Astrocyte (in vitro differentiated cells and primary cell): ENCODE measurements around the gene SLC25A29. TPM values are rescaled to one million over a fixed set of nuclear protein-coding genes. Genes with fewer than 3 reads are reported as not detected.

Source experiments
- DNase-seq: peaks from one replicate; pipeline ENCODE4 v3.0.0-alpha.2; 2010; ENCODE audit warnings: low read depth
- FAIRE-seq: peaks from 2 replicates; lab custom pipeline; 2011; peaks lifted over from hg19 to GRCh38; lab: Jason Lieb, UNC
- H2AFZ ChIP-seq: 2 replicates; pipeline ENCODE4 v1.6.0; 2012; ENCODE audit warnings: low read depth, low read length, inconsistent platforms
- H3K27ac ChIP-seq: 2 replicates; pipeline ENCODE4 v1.5.1; 2011; ENCODE audit warnings: low read depth, low read length, inconsistent platforms
- H3K27me3 ChIP-seq: 2 replicates; pipeline ENCODE4 v1.6.0; 2011; ENCODE audit warnings: low read length, inconsistent platforms; ENCODE audit not compliant: insufficient read depth
- H3K36me3 ChIP-seq: 2 replicates; pipeline ENCODE4 v1.5.1; 2011; ENCODE audit warnings: low read length, inconsistent platforms; ENCODE audit not compliant: insufficient read depth
- H3K4me1 ChIP-seq: 2 replicates; pipeline ENCODE4 v1.5.1; 2011; ENCODE audit warnings: low read length, inconsistent platforms; ENCODE audit not compliant: insufficient read depth
- H3K4me2 ChIP-seq: 2 replicates; pipeline ENCODE4 v1.6.0; 2012; ENCODE audit warnings: low read length, inconsistent platforms
- H3K4me3 ChIP-seq: 2 replicates; pipeline ENCODE4 v1.5.1; 2011; ENCODE audit warnings: low read depth, mild to moderate bottlenecking, low read length, inconsistent platforms; ENCODE audit not compliant: insufficient read depth
- H3K79me2 ChIP-seq: 2 replicates; pipeline ENCODE4 v1.6.0; 2012; ENCODE audit warnings: mild to moderate bottlenecking, low read length, inconsistent platforms; ENCODE audit not compliant: insufficient read depth
- H3K9ac ChIP-seq: 2 replicates; pipeline ENCODE4 v1.6.0; 2012; ENCODE audit warnings: mild to moderate bottlenecking, low read length, inconsistent platforms
- H3K9me3 ChIP-seq: 2 replicates; pipeline ENCODE4 v1.5.1; 2012; ENCODE audit warnings: low read depth, mild to moderate bottlenecking, low read length, inconsistent platforms; ENCODE audit not compliant: insufficient read depth
- H4K20me1 ChIP-seq: 2 replicates; pipeline ENCODE4 v1.6.0; 2012; ENCODE audit warnings: low read length, inconsistent platforms; ENCODE audit not compliant: insufficient read depth
- H3K27ac Mint-ChIP-seq: one replicate; pipeline ENCODE4 v1.8.0; 2021; ENCODE audit warnings: mild to moderate bottlenecking, mixed read lengths; ENCODE audit not compliant: unreplicated experiment
- H3K27me3 Mint-ChIP-seq: one replicate; pipeline ENCODE4 v1.8.0; 2021; ENCODE audit warnings: low read depth, mixed read lengths; ENCODE audit not compliant: unreplicated experiment
- H3K36me3 Mint-ChIP-seq: one replicate; pipeline ENCODE4 v1.8.0; 2021; ENCODE audit warnings: low read depth, mixed read lengths; ENCODE audit not compliant: unreplicated experiment
- H3K4me1 Mint-ChIP-seq: one replicate; pipeline ENCODE4 v1.8.0; 2021; ENCODE audit warnings: low read depth, mixed read lengths; ENCODE audit not compliant: unreplicated experiment
- H3K4me3 Mint-ChIP-seq: one replicate; pipeline ENCODE4 v1.8.0; 2021; ENCODE audit warnings: mild to moderate bottlenecking, moderate library complexity, mixed read lengths; ENCODE audit not compliant: unreplicated experiment
- H3K9me3 Mint-ChIP-seq: one replicate; pipeline ENCODE4 v1.8.0; 2021; ENCODE audit warnings: mild to moderate bottlenecking, mixed read lengths; ENCODE audit not compliant: unreplicated experiment
- EZH2 ChIP-seq: IDR thresholded peaks from 2 replicates; pipeline ENCODE4 v1.6.1; 2012; ENCODE audit warnings: mild to moderate bottlenecking, low read length, inconsistent platforms; ENCODE audit not compliant: insufficient read depth
- total RNA-seq: library from RNA; stranded (reverse); gene quantifications from 2 replicates; pipeline ENCODE4 v1.2.1, GENCODE V29; 2021
- TF ChIP-seq, protein P1 (sequence below): IDR thresholded peaks from 2 replicates; pipeline ENCODE4 v1.5.1; 2011; ENCODE audit warnings: low read depth, mild to moderate bottlenecking, inconsistent platforms, low read length, moderate library complexity; ENCODE audit not compliant: insufficient read depth

The SLC25A29 gene
- total RNA-seq, 1 donor from 2014 or later, result 30.2 TPM

DNA sequence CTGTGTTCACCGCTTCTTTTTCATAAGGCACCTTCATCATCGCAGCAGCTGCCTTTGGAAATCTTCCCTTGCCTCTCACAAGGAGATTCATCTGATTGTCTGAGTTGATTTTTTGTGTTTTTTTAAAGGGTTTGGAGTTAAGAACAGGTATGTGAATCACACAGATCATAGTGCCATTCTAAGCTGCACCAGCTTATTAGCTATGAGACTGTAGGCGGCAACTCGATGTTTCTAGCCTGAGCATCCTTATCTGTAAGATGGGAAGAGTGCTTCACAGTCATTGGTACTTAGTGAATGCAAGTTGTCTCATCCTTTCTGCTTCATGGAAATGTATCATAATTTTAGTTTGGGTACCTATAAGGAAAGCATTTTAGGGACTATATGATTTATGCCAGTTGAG is 32.0 kb downstream of the SLC25A29 start:
- FAIRE-seq (peak; percentile 60), DNase-seq (no peak)
- H3K27me3 ChIP-seq, result no peaks in the 10 kb centered on the region
- no peaks in the 10 kb centered on the region for H3K9me3 Mint-ChIP-seq
- peaks cover 11% of the 10 kb centered on the region for H3K4me1 ChIP-seq
- peaks cover 85% of the 10 kb centered on the region for H4K20me1 ChIP-seq
- H3K4me1 Mint-ChIP-seq, result peaks cover 27% of the 10 kb centered on the region
- H3K27ac Mint-ChIP-seq, result no peak overlapping the region
- H3K27ac ChIP-seq, result no peak overlapping the region
- H2AFZ ChIP-seq, result no peak overlapping the region
- H3K4me2 ChIP-seq, result no peak overlapping the region
- no peaks in the 10 kb centered on the region for H3K27me3 Mint-ChIP-seq
- no peak overlapping the region for H3K9ac ChIP-seq
- H3K4me3 ChIP-seq, result no peak overlapping the region
- peaks cover 88% of the 10 kb centered on the region for H3K79me2 ChIP-seq
- H3K36me3 Mint-ChIP-seq, result peaks cover 9% of the 10 kb centered on the region
- H3K36me3 ChIP-seq, result peaks cover 19% of the 10 kb centered on the region
- H3K4me3 Mint-ChIP-seq, result peak overlapping the region; percentile 62
- no peak for TF ChIP-seq EZH2
- TF ChIP-seq, protein P1, sequence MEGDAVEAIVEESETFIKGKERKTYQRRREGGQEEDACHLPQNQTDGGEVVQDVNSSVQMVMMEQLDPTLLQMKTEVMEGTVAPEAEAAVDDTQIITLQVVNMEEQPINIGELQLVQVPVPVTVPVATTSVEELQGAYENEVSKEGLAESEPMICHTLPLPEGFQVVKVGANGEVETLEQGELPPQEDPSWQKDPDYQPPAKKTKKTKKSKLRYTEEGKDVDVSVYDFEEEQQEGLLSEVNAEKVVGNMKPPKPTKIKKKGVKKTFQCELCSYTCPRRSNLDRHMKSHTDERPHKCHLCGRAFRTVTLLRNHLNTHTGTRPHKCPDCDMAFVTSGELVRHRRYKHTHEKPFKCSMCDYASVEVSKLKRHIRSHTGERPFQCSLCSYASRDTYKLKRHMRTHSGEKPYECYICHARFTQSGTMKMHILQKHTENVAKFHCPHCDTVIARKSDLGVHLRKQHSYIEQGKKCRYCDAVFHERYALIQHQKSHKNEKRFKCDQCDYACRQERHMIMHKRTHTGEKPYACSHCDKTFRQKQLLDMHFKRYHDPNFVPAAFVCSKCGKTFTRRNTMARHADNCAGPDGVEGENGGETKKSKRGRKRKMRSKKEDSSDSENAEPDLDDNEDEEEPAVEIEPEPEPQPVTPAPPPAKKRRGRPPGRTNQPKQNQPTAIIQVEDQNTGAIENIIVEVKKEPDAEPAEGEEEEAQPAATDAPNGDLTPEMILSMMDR, result no peak
- H3K9me3 ChIP-seq, result no peaks in the 10 kb centered on the region

DNA sequence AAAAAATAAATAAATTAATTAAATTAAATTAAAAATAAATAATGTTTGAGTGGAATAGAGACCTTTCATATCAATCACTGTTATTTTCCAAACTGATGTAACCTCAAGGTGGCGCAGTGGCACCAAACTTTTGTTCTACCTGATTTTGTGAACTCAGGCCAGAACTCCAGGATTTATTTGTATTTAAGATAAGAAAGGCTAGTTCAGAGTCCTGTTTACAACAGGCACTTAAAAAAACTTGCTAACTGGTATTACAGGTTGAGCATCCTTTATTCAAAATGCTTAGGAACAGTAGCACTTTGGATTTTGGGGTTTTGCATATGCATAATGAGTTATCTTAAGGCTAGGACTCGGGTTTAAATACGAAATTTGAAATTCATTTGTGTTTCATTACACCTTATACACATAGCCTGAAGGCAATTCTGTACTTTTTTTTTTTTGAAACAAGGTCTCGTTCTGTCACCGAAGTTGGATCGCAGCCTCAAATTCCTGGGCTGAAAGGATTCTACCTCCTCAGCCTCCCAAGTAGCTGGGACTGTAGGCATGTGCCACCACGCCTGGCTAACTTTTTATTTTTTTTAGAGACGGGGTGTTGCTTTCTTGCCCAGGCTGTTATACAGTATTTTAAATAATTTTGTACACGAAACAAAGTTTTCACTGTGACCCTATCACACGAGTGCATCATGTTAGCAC is 34.9 kb downstream of the SLC25A29 start:
- H3K79me2 ChIP-seq, result peaks cover 88% of the 10 kb centered on the region
- H3K9me3 ChIP-seq, result no peaks in the 10 kb centered on the region
- H3K4me1 Mint-ChIP-seq, result peaks cover 11% of the 10 kb centered on the region
- no peaks in the 10 kb centered on the region for H3K9me3 Mint-ChIP-seq
- no peak overlapping the region for H3K27ac ChIP-seq
- H3K27me3 Mint-ChIP-seq, result no peaks in the 10 kb centered on the region
- no peaks in the 10 kb centered on the region for H3K27me3 ChIP-seq
- no peak overlapping the region for H3K4me3 Mint-ChIP-seq
- DNase-seq (no peak), FAIRE-seq (no peak)
- TF ChIP-seq, protein P1, result peak; percentile 20
- no peak for TF ChIP-seq EZH2
- no peak overlapping the region for H3K27ac Mint-ChIP-seq
- no peak overlapping the region for H2AFZ ChIP-seq
- no peaks in the 10 kb centered on the region for H3K4me1 ChIP-seq
- H3K4me2 ChIP-seq, result no peak overlapping the region
- peaks cover 6% of the 10 kb centered on the region for H3K36me3 ChIP-seq
- H3K36me3 Mint-ChIP-seq, result peaks cover 16% of the 10 kb centered on the region
- H3K9ac ChIP-seq, result no peak overlapping the region
- H4K20me1 ChIP-seq, result peaks cover 85% of the 10 kb centered on the region
- H3K4me3 ChIP-seq, result no peak overlapping the region

DNA sequence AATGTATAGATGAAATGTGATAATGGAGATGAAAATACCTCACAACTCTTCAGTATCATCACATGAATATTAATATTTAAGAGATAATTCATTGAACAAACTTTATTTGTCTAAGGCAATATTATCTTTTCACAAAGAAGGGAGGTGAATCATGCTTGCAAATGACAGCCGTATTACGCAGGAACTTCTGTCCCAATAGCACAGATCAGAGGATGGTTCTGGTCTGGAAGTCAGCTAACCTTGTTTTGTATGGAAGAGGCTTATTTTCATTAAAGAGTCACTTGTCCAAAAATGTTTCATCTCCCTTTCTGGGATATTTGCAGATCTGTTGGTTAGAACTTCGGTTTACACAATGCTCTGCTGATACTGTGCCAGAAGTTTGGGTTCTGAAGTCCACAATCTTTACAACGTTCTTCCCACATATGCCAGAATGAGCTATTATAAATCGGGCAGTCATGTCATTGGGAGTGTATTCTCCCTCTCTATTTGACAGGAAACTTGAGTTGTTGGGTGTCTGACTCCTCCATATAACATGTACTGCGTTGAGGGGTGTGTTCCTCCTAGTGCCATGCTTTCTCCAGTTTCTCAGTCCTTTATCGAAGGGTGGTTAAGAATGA is 37.5 kb downstream of the SLC25A29 start:
- Mint-ChIP-seq H3K27ac (no peak overlapping the region), H3K27me3 (no peaks in the 10 kb centered on the region), H3K9me3 (no peaks in the 10 kb centered on the region), H3K4me1 (peaks cover 9% of the 10 kb centered on the region), H3K36me3 (peaks cover 25% of the 10 kb centered on the region), H3K4me3 (no peak overlapping the region)
- no peak overlapping the region for H3K4me2 ChIP-seq
- no peak overlapping the region for H2AFZ ChIP-seq
- FAIRE-seq, result no peak
- H3K4me3 ChIP-seq, result no peak overlapping the region
- no peaks in the 10 kb centered on the region for H3K4me1 ChIP-seq
- no peaks in the 10 kb centered on the region for H3K36me3 ChIP-seq
- no peaks in the 10 kb centered on the region for H3K27me3 ChIP-seq
- H3K27ac ChIP-seq, result no peak overlapping the region
- DNase-seq, result no peak
- H3K79me2 ChIP-seq, result peaks cover 88% of the 10 kb centered on the region
- no peak overlapping the region for H3K9ac ChIP-seq
- H3K9me3 ChIP-seq, result no peaks in the 10 kb centered on the region
- TF ChIP-seq, protein P1, result no peak
- no peak for TF ChIP-seq EZH2
- peaks cover 83% of the 10 kb centered on the region for H4K20me1 ChIP-seq
